ENCODE measurements around the gene TRPM5.

TRPM5 gene

DNA sequence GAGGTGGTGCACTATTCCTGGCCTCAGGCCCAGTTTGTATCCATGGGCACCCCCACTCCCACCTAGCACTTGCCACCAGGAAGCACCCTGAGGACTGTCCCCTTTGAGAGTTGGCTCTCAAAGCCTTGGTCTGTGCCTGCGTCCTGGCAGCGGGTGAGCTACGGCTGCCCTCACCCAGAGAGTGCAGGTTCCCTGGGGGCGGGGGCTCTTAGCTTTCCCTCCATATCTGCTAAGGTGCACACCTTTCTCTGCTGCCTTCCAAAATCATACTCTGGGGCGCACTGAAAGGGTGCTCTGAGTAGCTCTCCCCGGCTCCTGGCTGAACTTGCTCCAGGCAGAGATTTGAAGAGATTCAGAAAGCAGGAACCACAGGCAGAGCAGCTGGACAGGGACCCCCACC, 7.6 kb upstream of the TRPM5 start:
- 88% methylated on average over 6 of the region's 6 CpGs for whole genome bisulfite sequencing (ENCODE audit: insufficient coverage)
- POLR2A ChIA-PET: no interaction called here

GRCh38 chr11:2451336-2451735, 7.0 kb upstream of the TRPM5 start:
- Histone ChIP-seq H3K36me3 (ENCODE audit: control insufficient read depth in 4 of 4, insufficient read depth in 4 of 4, low read length in 3 of 4) (no peaks in the 10 kb centered on the region), H3K4me3 (ENCODE audit: control insufficient read depth in 1 of 7, extremely low read depth in 1 of 7, insufficient read depth in 4 of 7, low read depth in 2 of 7, low read length in 6 of 7) (no peak overlapping the region), H3K27ac (ENCODE audit: insufficient read depth in 1 of 2, low read depth in 1 of 2, low read length in 2 of 2, poor library complexity in 1 of 2, severe bottlenecking in 2 of 2) (no peak overlapping the region), H3K27me3 (replicated peaks in 2 of 5; ENCODE audit: control insufficient read depth in 4 of 5, insufficient read depth in 5 of 5, low read length in 4 of 5) (peaks cover 0 to 3% (median 0%) of the 10 kb centered on the region in 5 experiments), H3K4me1 (ENCODE audit: control extremely low read depth in 1 of 4, control insufficient read depth in 4 of 4, insufficient read depth in 4 of 4, low read length in 3 of 4) (peaks cover 0 to 22% (median 16%) of the 10 kb centered on the region in 4 experiments), H3K9me3 (ENCODE audit: control extremely low read depth in 1 of 5, control insufficient read depth in 4 of 5, insufficient read depth in 2 of 5, low read depth in 1 of 5, low read length in 4 of 5) (no peaks in the 10 kb centered on the region)
- ChIA-PET POLR2A (no interaction called here), CTCF (interaction anchor here (1.1 to 1.6 kb wide), 2 partner anchors 14 to 30 kb away, joined by 4 read pairs; no protein-coding TSS in a partner anchor)
- WGBS (ENCODE audit: insufficient coverage): 97% methylated on average over 15 of the region's 15 CpGs
- no peak for DNase-seq

More for the DNA sequence above, 7.6 kb upstream of the TRPM5 start:
- H3K4me1 ChIP-seq (ENCODE audit: control extremely low read depth in 1 of 4, control insufficient read depth in 4 of 4, insufficient read depth in 4 of 4, low read length in 3 of 4): peaks cover 0 to 16% (median 10%) of the 10 kb centered on the region in 4 experiments
- no peak for DNase-seq
- H3K36me3 ChIP-seq (ENCODE audit: control insufficient read depth in 4 of 4, insufficient read depth in 4 of 4, low read length in 3 of 4): no peaks in the 10 kb centered on the region
- H3K9me3 ChIP-seq (ENCODE audit: control extremely low read depth in 1 of 5, control insufficient read depth in 4 of 5, insufficient read depth in 2 of 5, low read depth in 1 of 5, low read length in 4 of 5): no peaks in the 10 kb centered on the region
- CTCF ChIA-PET: interaction anchor here (1.1 to 1.6 kb wide), 2 partner anchors 13 to 31 kb away, joined by 4 read pairs; no protein-coding TSS in a partner anchor
- peaks cover 0 to 2% (median 0%) of the 10 kb centered on the region in 5 experiments for H3K27me3 ChIP-seq (replicated peaks in 2 of 5; ENCODE audit: control insufficient read depth in 4 of 5, insufficient read depth in 5 of 5, low read length in 4 of 5)
- no peak overlapping the region for H3K27ac ChIP-seq (ENCODE audit: insufficient read depth in 1 of 2, low read depth in 1 of 2, low read length in 2 of 2, poor library complexity in 1 of 2, severe bottlenecking in 2 of 2)
- H3K4me3 ChIP-seq (ENCODE audit: control insufficient read depth in 1 of 7, extremely low read depth in 1 of 7, insufficient read depth in 4 of 7, low read depth in 2 of 7, low read length in 6 of 7): no peak overlapping the region

DNA sequence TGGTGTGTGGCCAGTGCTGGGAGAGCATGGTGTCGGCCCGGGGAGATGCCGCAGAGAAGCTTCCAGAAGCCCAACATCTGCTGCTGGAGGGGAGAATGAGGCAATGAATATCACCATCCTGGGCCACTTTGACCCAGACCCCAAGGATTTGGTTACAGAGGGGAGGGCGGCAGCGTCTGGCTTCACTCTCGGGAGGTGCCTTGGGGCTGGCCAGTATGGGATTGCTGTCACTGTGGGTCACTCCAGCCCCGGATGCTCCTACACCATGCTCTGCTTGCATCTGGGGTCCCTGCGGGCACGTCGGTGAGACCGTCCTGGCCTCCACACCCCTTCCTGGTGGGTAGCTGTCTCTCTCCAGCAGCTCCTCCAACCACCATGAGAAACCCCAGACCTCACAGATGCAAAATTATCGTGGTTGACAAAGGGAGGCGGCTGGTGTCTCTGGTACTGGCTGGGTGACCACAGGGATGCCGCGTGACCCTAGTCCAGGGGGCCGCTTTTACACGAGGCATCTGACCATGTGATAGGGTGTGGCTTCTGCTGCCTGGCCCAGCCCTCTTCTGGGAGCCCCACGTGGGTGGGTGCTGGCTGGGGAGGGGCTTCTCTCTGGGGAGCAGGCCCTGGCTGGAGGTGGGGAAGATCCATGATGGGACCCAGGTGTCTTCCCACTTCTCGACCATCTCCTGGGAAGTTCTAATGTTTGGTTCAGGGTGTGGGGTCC, 6.2 kb upstream of the TRPM5 start:
- DNase-seq: no peak
- H3K27me3 ChIP-seq (replicated peaks in 2 of 5; ENCODE audit: control insufficient read depth in 4 of 5, insufficient read depth in 5 of 5, low read length in 4 of 5): peaks cover 0 to 11% (median 0%) of the 10 kb centered on the region in 5 experiments
- H3K4me3 ChIP-seq (ENCODE audit: control insufficient read depth in 1 of 7, extremely low read depth in 1 of 7, insufficient read depth in 4 of 7, low read depth in 2 of 7, low read length in 6 of 7): no peak overlapping the region
- 95% methylated on average over 17 of the region's 19 CpGs for WGBS (ENCODE audit: insufficient coverage)
- CTCF ChIA-PET: interaction anchor here (1.1 kb wide), 1 partner anchor 81 kb away, joined by 3 read pairs; no protein-coding TSS in a partner anchor
- POLR2A ChIA-PET: no interaction called here
- H3K36me3 ChIP-seq (ENCODE audit: control insufficient read depth in 4 of 4, insufficient read depth in 4 of 4, low read length in 3 of 4): no peaks in the 10 kb centered on the region
- no peak overlapping the region for H3K27ac ChIP-seq (ENCODE audit: insufficient read depth in 1 of 2, low read depth in 1 of 2, low read length in 2 of 2, poor library complexity in 1 of 2, severe bottlenecking in 2 of 2)
- H3K9me3 ChIP-seq (ENCODE audit: control extremely low read depth in 1 of 5, control insufficient read depth in 4 of 5, insufficient read depth in 2 of 5, low read depth in 1 of 5, low read length in 4 of 5): no peaks in the 10 kb centered on the region
- H3K4me1 ChIP-seq (ENCODE audit: control extremely low read depth in 1 of 4, control insufficient read depth in 4 of 4, insufficient read depth in 4 of 4, low read length in 3 of 4): peaks cover 0 to 30% (median 24%) of the 10 kb centered on the region in 4 experiments

DNA sequence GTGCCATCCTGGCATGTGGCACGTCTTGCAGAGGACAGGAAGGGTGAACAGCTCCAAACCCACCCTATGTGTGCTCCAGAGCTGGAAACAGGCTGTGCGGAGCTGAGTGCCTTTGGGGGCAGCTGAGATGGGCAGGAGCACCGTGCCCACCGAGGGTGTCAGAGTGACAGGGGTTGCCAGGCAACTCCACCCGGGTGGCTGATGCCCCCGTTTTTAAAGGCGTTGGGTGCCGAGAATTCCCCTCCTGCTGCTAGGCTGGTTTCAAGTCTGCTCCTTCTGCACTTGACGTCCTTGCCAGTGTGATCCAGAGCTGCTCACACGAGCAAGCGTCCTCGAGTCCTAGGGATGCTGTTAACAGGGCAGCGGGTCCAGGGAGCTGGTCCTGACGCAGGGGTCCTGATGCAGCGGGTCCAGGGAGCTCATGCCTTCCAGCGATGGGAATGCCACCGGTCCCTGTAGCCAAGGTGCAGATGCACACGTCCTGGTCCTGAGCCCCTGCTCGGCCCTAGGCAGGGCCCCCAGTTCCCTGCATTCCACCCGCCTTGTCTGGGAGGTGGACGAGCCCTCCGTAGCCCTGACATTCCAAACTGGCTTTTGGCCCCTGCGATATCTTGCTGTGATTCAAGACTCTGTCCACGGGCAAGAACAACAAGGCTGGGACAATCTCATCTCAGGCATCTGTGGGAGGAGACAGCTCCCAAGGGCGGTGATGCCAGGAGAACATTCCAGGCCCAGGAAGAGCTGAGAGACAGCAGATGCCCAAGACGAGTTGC, 5.4 kb upstream of the TRPM5 start:
- Histone ChIP-seq H3K27ac (ENCODE audit: insufficient read depth in 1 of 2, low read depth in 1 of 2, low read length in 2 of 2, poor library complexity in 1 of 2, severe bottlenecking in 2 of 2) (no peak overlapping the region), H3K4me1 (ENCODE audit: control extremely low read depth in 1 of 4, control insufficient read depth in 4 of 4, insufficient read depth in 4 of 4, low read length in 3 of 4) (peaks cover 0 to 35% (median 30%) of the 10 kb centered on the region in 4 experiments), H3K9me3 (ENCODE audit: control extremely low read depth in 1 of 5, control insufficient read depth in 4 of 5, insufficient read depth in 2 of 5, low read depth in 1 of 5, low read length in 4 of 5) (no peaks in the 10 kb centered on the region), H3K4me3 (ENCODE audit: control insufficient read depth in 1 of 7, extremely low read depth in 1 of 7, insufficient read depth in 4 of 7, low read depth in 2 of 7, low read length in 6 of 7) (no peak overlapping the region), H3K27me3 (replicated peaks in 2 of 5; ENCODE audit: control insufficient read depth in 4 of 5, insufficient read depth in 5 of 5, low read length in 4 of 5) (peaks cover 0 to 17% (median 0%) of the 10 kb centered on the region in 5 experiments), H3K36me3 (ENCODE audit: control insufficient read depth in 4 of 4, insufficient read depth in 4 of 4, low read length in 3 of 4) (no peaks in the 10 kb centered on the region)
- ChIA-PET POLR2A (no interaction called here), CTCF (interaction anchor here (1.1 to 1.6 kb wide), 2 partner anchors 10 to 82 kb away, joined by 3 read pairs; no protein-coding TSS in a partner anchor)
- DNase-seq: no peak
- 98% methylated on average over 25 of the region's 26 CpGs for WGBS (ENCODE audit: insufficient coverage)

DNA sequence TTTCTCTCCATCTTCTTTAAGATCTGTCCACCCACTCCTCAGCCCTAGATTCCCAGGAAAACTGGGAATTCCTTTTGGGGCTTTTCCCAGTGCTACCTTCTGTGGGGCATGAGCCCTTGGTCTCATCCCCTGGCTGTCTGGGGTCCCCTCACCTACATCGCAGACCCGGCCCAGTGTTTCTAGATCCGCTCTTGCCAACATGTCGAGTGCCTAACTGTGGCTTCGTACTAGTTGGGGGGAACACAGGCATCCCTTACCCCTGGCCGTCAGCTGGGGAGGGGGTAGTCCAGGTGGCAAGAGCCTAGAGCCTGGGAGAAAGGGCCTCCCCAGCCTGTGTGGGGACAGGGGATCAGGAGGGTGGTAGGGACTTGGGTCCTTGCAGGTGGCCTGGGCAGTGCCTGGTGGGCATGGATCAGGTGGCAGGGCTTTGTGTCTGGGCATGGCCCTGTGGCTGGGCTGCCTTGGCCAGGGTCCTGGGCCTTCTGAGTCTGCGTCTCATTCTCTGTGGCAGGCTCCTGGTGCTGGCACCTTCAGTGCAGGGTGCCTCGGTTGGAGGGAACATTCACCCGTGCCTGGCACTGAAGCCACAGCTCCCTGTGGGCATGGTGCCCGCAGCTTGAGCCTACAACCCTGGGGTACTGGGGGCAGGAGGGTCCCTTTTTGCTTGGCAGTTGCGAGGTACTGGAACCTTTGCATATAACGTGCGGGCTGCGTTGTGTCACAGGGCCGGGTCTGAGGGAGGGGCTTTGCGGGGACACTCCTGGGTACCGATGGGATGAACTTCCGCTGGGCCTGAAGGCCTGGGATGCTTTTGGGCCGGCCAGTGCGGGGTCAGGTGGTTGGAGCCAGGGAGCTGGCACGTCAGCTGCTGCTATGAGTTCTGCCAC, 4.6 kb upstream of the TRPM5 start:
- Histone ChIP-seq H3K9me3 (ENCODE audit: control extremely low read depth in 1 of 5, control insufficient read depth in 4 of 5, insufficient read depth in 2 of 5, low read depth in 1 of 5, low read length in 4 of 5) (no peaks in the 10 kb centered on the region), H3K4me1 (ENCODE audit: control extremely low read depth in 1 of 4, control insufficient read depth in 4 of 4, insufficient read depth in 4 of 4, low read length in 3 of 4) (peaks cover 0 to 39% (median 33%) of the 10 kb centered on the region in 4 experiments), H3K36me3 (ENCODE audit: control insufficient read depth in 4 of 4, insufficient read depth in 4 of 4, low read length in 3 of 4) (no peaks in the 10 kb centered on the region), H3K27me3 (replicated peaks in 2 of 5; ENCODE audit: control insufficient read depth in 4 of 5, insufficient read depth in 5 of 5, low read length in 4 of 5) (peaks cover 0 to 20% (median 0%) of the 10 kb centered on the region in 5 experiments), H3K4me3 (ENCODE audit: control insufficient read depth in 1 of 7, extremely low read depth in 1 of 7, insufficient read depth in 4 of 7, low read depth in 2 of 7, low read length in 6 of 7) (no peak overlapping the region), H3K27ac (ENCODE audit: insufficient read depth in 1 of 2, low read depth in 1 of 2, low read length in 2 of 2, poor library complexity in 1 of 2, severe bottlenecking in 2 of 2) (no peak overlapping the region)
- POLR2A ChIA-PET: no interaction called here
- CTCF ChIA-PET: interaction anchor here (0.6 to 1.6 kb wide), 3 partner anchors 11 to 911 kb away, joined by 3 read pairs; no protein-coding TSS in a partner anchor
- DNase-seq: no peak
- 98% methylated on average over 21 of the region's 21 CpGs for WGBS (ENCODE audit: insufficient coverage)

DNA sequence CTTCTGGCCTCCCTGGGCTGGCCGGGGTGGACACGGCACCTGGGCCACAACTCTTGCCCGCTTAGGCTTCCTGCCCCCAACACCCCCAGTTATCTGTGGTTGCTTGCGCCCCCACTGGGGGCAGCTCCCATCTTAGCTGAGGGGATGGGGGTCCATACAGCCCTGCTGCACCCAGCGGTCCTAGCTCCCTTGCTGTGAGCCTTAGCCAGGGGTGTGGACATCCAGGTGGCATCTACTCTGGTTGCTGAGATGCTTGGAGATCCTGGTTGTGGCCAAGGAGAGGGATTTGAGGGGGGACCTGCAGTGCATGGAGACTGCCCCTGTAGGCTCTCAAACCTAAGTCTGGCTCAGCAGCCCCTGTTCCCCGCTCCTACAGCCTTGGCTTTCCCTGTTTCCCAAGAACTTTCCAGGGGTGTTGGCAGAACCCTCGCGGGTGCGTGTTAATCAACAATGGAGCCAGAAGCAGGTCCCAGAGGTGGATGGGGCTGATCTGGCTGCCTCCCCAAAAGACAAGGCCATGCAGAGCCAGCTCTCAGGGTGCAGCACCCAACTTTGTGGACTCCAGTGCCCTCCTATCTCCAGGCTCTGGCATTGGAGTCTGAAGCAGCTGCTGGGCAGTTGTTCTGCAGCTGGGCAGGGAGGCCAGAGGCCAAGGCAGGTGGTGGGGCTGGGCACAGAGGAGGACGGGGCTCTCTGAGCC, 3.8 kb upstream of the TRPM5 start:
- ChIA-PET POLR2A (no interaction called here), CTCF (interaction anchor here (0.6 to 1.6 kb wide), 4 partner anchors 11 to 912 kb away, joined by 3 to 4 read pairs (median 3); no protein-coding TSS in a partner anchor)
- H3K4me3 ChIP-seq (ENCODE audit: control insufficient read depth in 1 of 7, extremely low read depth in 1 of 7, insufficient read depth in 4 of 7, low read depth in 2 of 7, low read length in 6 of 7): no peak overlapping the region
- H3K27me3 ChIP-seq (replicated peaks in 2 of 5; ENCODE audit: control insufficient read depth in 4 of 5, insufficient read depth in 5 of 5, low read length in 4 of 5): peaks cover 0 to 28% (median 4%) of the 10 kb centered on the region in 5 experiments
- peaks cover 0 to 39% (median 36%) of the 10 kb centered on the region in 4 experiments for H3K4me1 ChIP-seq (ENCODE audit: control extremely low read depth in 1 of 4, control insufficient read depth in 4 of 4, insufficient read depth in 4 of 4, low read length in 3 of 4)
- no peak for DNase-seq
- no peak overlapping the region for H3K27ac ChIP-seq (ENCODE audit: insufficient read depth in 1 of 2, low read depth in 1 of 2, low read length in 2 of 2, poor library complexity in 1 of 2, severe bottlenecking in 2 of 2)
- peaks cover 0 to 5% (median 0%) of the 10 kb centered on the region in 5 experiments for H3K9me3 ChIP-seq (ENCODE audit: control extremely low read depth in 1 of 5, control insufficient read depth in 4 of 5, insufficient read depth in 2 of 5, low read depth in 1 of 5, low read length in 4 of 5)
- H3K36me3 ChIP-seq (ENCODE audit: control insufficient read depth in 4 of 4, insufficient read depth in 4 of 4, low read length in 3 of 4): no peaks in the 10 kb centered on the region
- 69% methylated on average over 9 of the region's 10 CpGs for WGBS (ENCODE audit: insufficient coverage)

Data from common myeloid progenitor, CD34-positive (primary cell).